ENCODE results near the gene ACOXL. TPM values are rescaled to one million over a fixed set of nuclear protein-coding genes. Genes with fewer than 3 reads are reported as not detected.
"Not testable (repeated sequence)": the region's sequence is repeated elsewhere in the genome, so short reads cannot be mapped to it uniquely, and the experiment has no call there.

The ACOXL gene
- total RNA-seq, 1 donor, result not detected

- peaks cover 3% of the 10 kb centered on the region for H4K20me1 ChIP-seq (ENCODE audit: insufficient read depth, low read length)
- peak overlapping the region; percentile 56 for H3K4me2 ChIP-seq (ENCODE audit: insufficient read depth, low read length)
- no peak overlapping the region for H2AFZ ChIP-seq (ENCODE audit: low read length)
- no peak overlapping the region for H3K4me3 ChIP-seq (ENCODE audit: insufficient read depth, low read length)
- no peak for TF ChIP-seq CTCF (IDR thresholded peaks at IDR 0.05; ENCODE audit: extremely low read depth, low read depth, low read length)
- H3K79me2 ChIP-seq (ENCODE audit: insufficient read depth, low read length), result no peaks in the 10 kb centered on the region
- peaks cover 6% of the 10 kb centered on the region for H3K9me3 ChIP-seq (ENCODE audit: low read depth, low read length)
- H3K4me1 ChIP-seq (ENCODE audit: insufficient read depth, low read length), result peaks cover 18% of the 10 kb centered on the region
- DNase-seq (ENCODE audit: insufficient read length, low spot score, missing footprints), result peak; percentile 62
- H3K36me3 ChIP-seq (ENCODE audit: insufficient read depth, low read length), result no peaks in the 10 kb centered on the region
- peaks cover 34% of the 10 kb centered on the region for H3K27me3 ChIP-seq (ENCODE audit: insufficient read depth, low read length)
- peak overlapping the region; percentile 82 for H3K27ac ChIP-seq (ENCODE audit: low read depth, low read length)
These were observed 340.0 kb downstream of the ACOXL start for GRCh38 chr2:111072220-111072871.

GRCh38 chr2:111082659-111083058 is 350.3 kb downstream of the ACOXL start:
- not testable (repeated sequence) for H4K20me1 ChIP-seq (ENCODE audit: insufficient read depth, low read length); H3K27ac ChIP-seq (ENCODE audit: low read depth, low read length); DNase-seq (ENCODE audit: insufficient read length, low spot score, missing footprints); H3K79me2 ChIP-seq (ENCODE audit: insufficient read depth, low read length); H3K4me1 ChIP-seq (ENCODE audit: insufficient read depth, low read length); H3K36me3 ChIP-seq (ENCODE audit: insufficient read depth, low read length); H3K9me3 ChIP-seq (ENCODE audit: low read depth, low read length); H3K4me3 ChIP-seq (ENCODE audit: insufficient read depth, low read length); H3K4me2 ChIP-seq (ENCODE audit: insufficient read depth, low read length); H2AFZ ChIP-seq (ENCODE audit: low read length)
- peaks cover 40% of the 10 kb centered on the region for H3K27me3 ChIP-seq (ENCODE audit: insufficient read depth, low read length)

GRCh38 chr2:111091811-111092211 is 359.4 kb downstream of the ACOXL start:
- no peak for TF ChIP-seq CTCF (IDR thresholded peaks at IDR 0.05; ENCODE audit: extremely low read depth, low read depth, low read length)
- Histone ChIP-seq H3K4me3 (ENCODE audit: insufficient read depth, low read length) (no peak overlapping the region), H3K79me2 (ENCODE audit: insufficient read depth, low read length) (no peaks in the 10 kb centered on the region), H3K4me2 (ENCODE audit: insufficient read depth, low read length) (no peak overlapping the region), H3K27me3 (ENCODE audit: insufficient read depth, low read length) (peaks cover 58% of the 10 kb centered on the region), H4K20me1 (ENCODE audit: insufficient read depth, low read length) (no peaks in the 10 kb centered on the region), H3K36me3 (ENCODE audit: insufficient read depth, low read length) (no peaks in the 10 kb centered on the region), H3K4me1 (ENCODE audit: insufficient read depth, low read length) (no peaks in the 10 kb centered on the region), H3K9me3 (ENCODE audit: low read depth, low read length) (no peaks in the 10 kb centered on the region), H3K27ac (ENCODE audit: low read depth, low read length) (no peak overlapping the region), H2AFZ (ENCODE audit: low read length) (no peak overlapping the region)
- no peak for DNase-seq (ENCODE audit: insufficient read length, low spot score, missing footprints)

GRCh38 chr2:111094691-111095090 is 362.3 kb downstream of the ACOXL start:
- H3K4me2 ChIP-seq (ENCODE audit: insufficient read depth, low read length), result no peak overlapping the region
- H3K4me1 ChIP-seq (ENCODE audit: insufficient read depth, low read length), result no peaks in the 10 kb centered on the region
- no peak for TF ChIP-seq CTCF (IDR thresholded peaks at IDR 0.05; ENCODE audit: extremely low read depth, low read depth, low read length)
- H3K27me3 ChIP-seq (ENCODE audit: insufficient read depth, low read length), result peaks cover 71% of the 10 kb centered on the region
- no peaks in the 10 kb centered on the region for H3K36me3 ChIP-seq (ENCODE audit: insufficient read depth, low read length)
- no peaks in the 10 kb centered on the region for H4K20me1 ChIP-seq (ENCODE audit: insufficient read depth, low read length)
- no peaks in the 10 kb centered on the region for H3K9me3 ChIP-seq (ENCODE audit: low read depth, low read length)
- no peak for DNase-seq (ENCODE audit: insufficient read length, low spot score, missing footprints)
- H3K79me2 ChIP-seq (ENCODE audit: insufficient read depth, low read length), result no peaks in the 10 kb centered on the region
- no peak overlapping the region for H3K4me3 ChIP-seq (ENCODE audit: insufficient read depth, low read length)
- no peak overlapping the region for H3K27ac ChIP-seq (ENCODE audit: low read depth, low read length)
- no peak overlapping the region for H2AFZ ChIP-seq (ENCODE audit: low read length)
